Large intestine (tissue), 12 donors: ENCODE measurements around the gene MBOAT1. TPM values are rescaled to one million over a fixed set of nuclear protein-coding genes. Genes with fewer than 3 reads are reported as not detected.
A peak's percentile ranks its signal among the peaks of the same experiment; 100 is the strongest.

Experiments
- DNase-seq, 2 donors: peaks; one replicate each; pipeline versions ENCODE4 v3.0.0 to v3.0.0-alpha.2; 2013
- H3K27ac ChIP-seq: one replicate; pipeline ENCODE4 v1.5.1; 2013; ENCODE audit warnings: low read length
- H3K27me3 ChIP-seq: 2 replicates; pipeline ENCODE4 v1.6.1; 2013; ENCODE audit warnings: low read length; ENCODE audit not compliant: control insufficient read depth, insufficient read depth
- H3K36me3 ChIP-seq: 2 replicates; pipeline ENCODE4 v1.6.1; 2013; ENCODE audit warnings: low read length; ENCODE audit not compliant: control insufficient read depth, insufficient read depth
- H3K4me1 ChIP-seq: one replicate; pipeline ENCODE4 v1.6.1; 2013; ENCODE audit warnings: low read length; ENCODE audit not compliant: control insufficient read depth, insufficient read depth
- H3K4me3 ChIP-seq: one replicate; pipeline ENCODE4 v1.5.1; 2013; ENCODE audit warnings: low read length
- H3K9me3 ChIP-seq: one replicate; pipeline ENCODE4 v1.6.1; 2013; ENCODE audit warnings: mild to moderate bottlenecking, low read depth, low read length, moderate library complexity; ENCODE audit not compliant: control insufficient read depth
- WGBS: methylation state at CpG from one replicate; pipeline ENCODE4 v1.1.5; 2013; ENCODE audit warnings: low lambda C conversion rate; ENCODE audit not compliant: insufficient coverage; 5-methylcytosine and 5-hydroxymethylcytosine counted together
- long read RNA-seq, 11 donors: transcript quantifications; one replicate each; lab custom pipeline, GENCODE V29; 2026
- polyA plus RNA-seq: library from polyadenylated mRNA; unstranded; fragments of 120-200 nt; gene quantifications from one replicate; pipeline ENCODE4 v1.2.1, GENCODE V29; 2013

The MBOAT1 gene
- polyA plus RNA-seq = 26.4 TPM
- long read RNA-seq, donor 1 = 0 reads
- long read RNA-seq, donor 2, partial matches to known transcripts = 5 of 8 reads
- long read RNA-seq, donor 2, other reads (novel, unspliced or antisense) = 0 of 8 reads
- long read RNA-seq, donor 3, partial matches to known transcripts = 0 of 2 reads
- long read RNA-seq, donor 3, other reads (novel, unspliced or antisense) = 0 of 2 reads
- long read RNA-seq, donor 4 = 0 reads
- long read RNA-seq, donor 5 = 0 reads
- long read RNA-seq, donor 6, partial matches to known transcripts = 0 of 2 reads
- long read RNA-seq, donor 6, other reads (novel, unspliced or antisense) = 0 of 2 reads
- long read RNA-seq, donor 7, partial matches to known transcripts = 0 of 1 reads
- long read RNA-seq, donor 7, other reads (novel, unspliced or antisense) = 0 of 1 reads
- long read RNA-seq, donor 8, partial matches to known transcripts = 0 of 3 reads
- long read RNA-seq, donor 8, other reads (novel, unspliced or antisense) = 0 of 3 reads
- long read RNA-seq, donor 9, partial matches to known transcripts = 0 of 2 reads
- long read RNA-seq, donor 9, other reads (novel, unspliced or antisense) = 0 of 2 reads
- long read RNA-seq, donor 10, partial matches to known transcripts = 0 of 4 reads
- long read RNA-seq, donor 10, other reads (novel, unspliced or antisense) = 0 of 4 reads
- long read RNA-seq, donor 11, partial matches to known transcripts = 0 of 2 reads
- long read RNA-seq, donor 11, other reads (novel, unspliced or antisense) = 0 of 2 reads

- Histone ChIP-seq H3K27me3 (no peaks in the 10 kb centered on the region), H3K36me3 (no peaks in the 10 kb centered on the region), H3K27ac (peak within 1 kb of the TSS; percentile 97), H3K4me3 (peak within 1 kb of the TSS; percentile 87), H3K9me3 (no peaks in the 10 kb centered on the region), H3K4me1 (peaks cover 23% of the 10 kb centered on the region)
- WGBS = no CpG with 5 or more reads among the region's 60 CpGs
- peak; percentile 91 to 97 for DNase-seq
These were observed at the start of gene MBOAT1 for GRCh38 chr6:20212392-20213111. TSS of gene MBOAT1 (minus strand) at chr6:20212469. CDS start at chr6:20212234, 235 bp downstream.

GRCh38 chr6:20261685-20262084 is 49.4 kb upstream of the MBOAT1 start:
- Histone ChIP-seq H3K27me3 (no peaks in the 10 kb centered on the region), H3K9me3 (peaks cover 11% of the 10 kb centered on the region), H3K4me3 (no peak overlapping the region), H3K4me1 (no peaks in the 10 kb centered on the region), H3K27ac (no peak overlapping the region), H3K36me3 (no peaks in the 10 kb centered on the region)
- 80% methylated on average over 1 of the region's 2 CpGs for WGBS
- no peak for DNase-seq

GRCh38 chr6:20260360-20260759 is 48.1 kb upstream of the MBOAT1 start:
- peaks cover 11% of the 10 kb centered on the region for H3K9me3 ChIP-seq
- no CpG with 5 or more reads among the region's 7 CpGs for WGBS
- no peaks in the 10 kb centered on the region for H3K27me3 ChIP-seq
- H3K36me3 ChIP-seq = no peaks in the 10 kb centered on the region
- H3K4me1 ChIP-seq = no peaks in the 10 kb centered on the region
- no peak for DNase-seq
- H3K27ac ChIP-seq = no peak overlapping the region
- no peak overlapping the region for H3K4me3 ChIP-seq

- H3K9me3 ChIP-seq = peaks cover 11% of the 10 kb centered on the region
- no CpG with 5 or more reads among the region's 48 CpGs for WGBS
- no peak for DNase-seq
- H3K27ac ChIP-seq = no peak overlapping the region
- no peaks in the 10 kb centered on the region for H3K27me3 ChIP-seq
- no peak overlapping the region for H3K4me3 ChIP-seq
- H3K36me3 ChIP-seq = no peaks in the 10 kb centered on the region
- no peaks in the 10 kb centered on the region for H3K4me1 ChIP-seq
These were observed 47.2 kb upstream of the MBOAT1 start for GRCh38 chr6:20259316-20260049.

- peaks cover 6% of the 10 kb centered on the region for H3K9me3 ChIP-seq
- H3K4me1 ChIP-seq = no peaks in the 10 kb centered on the region
- no peak overlapping the region for H3K4me3 ChIP-seq
- H3K27me3 ChIP-seq = no peaks in the 10 kb centered on the region
- DNase-seq = no peak
- H3K27ac ChIP-seq = no peak overlapping the region
- no peaks in the 10 kb centered on the region for H3K36me3 ChIP-seq
These were observed 43.2 kb upstream of the MBOAT1 start for GRCh38 chr6:20255428-20255827.

GRCh38 chr6:20254295-20254694 is 42.0 kb upstream of the MBOAT1 start:
- no peak for DNase-seq
- H3K27ac ChIP-seq = no peak overlapping the region
- H3K36me3 ChIP-seq = no peaks in the 10 kb centered on the region
- H3K27me3 ChIP-seq = no peaks in the 10 kb centered on the region
- H3K4me1 ChIP-seq = no peaks in the 10 kb centered on the region
- no peak overlapping the region for H3K4me3 ChIP-seq
- peaks cover 1% of the 10 kb centered on the region for H3K9me3 ChIP-seq

- WGBS = no CpG with 5 or more reads among the region's 2 CpGs
- Histone ChIP-seq H3K27ac (no peak overlapping the region), H3K27me3 (no peaks in the 10 kb centered on the region), H3K36me3 (no peaks in the 10 kb centered on the region), H3K4me1 (no peaks in the 10 kb centered on the region), H3K9me3 (no peaks in the 10 kb centered on the region), H3K4me3 (no peak overlapping the region)
- DNase-seq = no peak
These were observed 40.8 kb upstream of the MBOAT1 start for GRCh38 chr6:20253021-20253420.

GRCh38 chr6:20252311-20252710 is 40.0 kb upstream of the MBOAT1 start:
- Histone ChIP-seq H3K4me1 (no peaks in the 10 kb centered on the region), H3K27ac (no peak overlapping the region), H3K4me3 (no peak overlapping the region), H3K27me3 (no peaks in the 10 kb centered on the region), H3K36me3 (no peaks in the 10 kb centered on the region), H3K9me3 (no peaks in the 10 kb centered on the region)
- no CpG with 5 or more reads among the region's 6 CpGs for WGBS
- DNase-seq = no peak

- H3K9me3 ChIP-seq = no peaks in the 10 kb centered on the region
- no peak overlapping the region for H3K27ac ChIP-seq
- no peak overlapping the region for H3K4me3 ChIP-seq
- no peak for DNase-seq
- H3K4me1 ChIP-seq = peaks cover 4% of the 10 kb centered on the region
- 83% methylated on average over 1 of the region's 5 CpGs for WGBS
- no peaks in the 10 kb centered on the region for H3K36me3 ChIP-seq
- no peaks in the 10 kb centered on the region for H3K27me3 ChIP-seq
These were observed 39.3 kb upstream of the MBOAT1 start for GRCh38 chr6:20251525-20251924.

GRCh38 chr6:20246125-20246524 is 33.9 kb upstream of the MBOAT1 start:
- peaks cover 9% of the 10 kb centered on the region for H3K9me3 ChIP-seq
- peaks cover 20% of the 10 kb centered on the region for H3K4me1 ChIP-seq
- H3K27me3 ChIP-seq = no peaks in the 10 kb centered on the region
- peak overlapping the region; percentile 93 for H3K27ac ChIP-seq
- no peaks in the 10 kb centered on the region for H3K36me3 ChIP-seq
- no peak overlapping the region for H3K4me3 ChIP-seq
- DNase-seq = peak in 1 of 2 donors; percentile 50
- no CpG with 5 or more reads among the region's 2 CpGs for whole genome bisulfite sequencing
